Measurements from ENCODE around the gene SNRNP48. TPM values are rescaled to one million over a fixed set of nuclear protein-coding genes. Genes with fewer than 3 reads are reported as not detected.

The SNRNP48 gene
- polyA plus RNA-seq, 2 of the 4 experiments (the other 2 are of a cell fraction): 13.7 to 13.9 TPM

- Histone ChIP-seq H3K9me3 (no peaks in the 10 kb centered on the region), H3K4me3 (no peak overlapping the region), H3K27ac (no peak overlapping the region), H3K4me1 (no peaks in the 10 kb centered on the region), H3K4me2 (no peak overlapping the region)
- FAIRE-seq: no peak
- CTCF ChIA-PET: no interaction called here
- ATAC-seq: no peak
- 87% methylated on average over 3 of the region's 3 CpGs for WGBS (ENCODE audit: missing lambda C conversion rate)
- TF ChIP-seq ATOH8 (CRISPR knock-in tag; IDR thresholded peaks at IDR 0.05; ENCODE audit: low read depth): no peak
- TF ChIP-seq RARB (CRISPR knock-in tag; IDR thresholded peaks at IDR 0.05): no peak
- no peak for TF ChIP-seq NPAS2 (CRISPR knock-in tag; IDR thresholded peaks at IDR 0.05; ENCODE audit: borderline replicate concordance)
- TF ChIP-seq POLR2AphosphoS2 (conservative IDR thresholded peaks at IDR 0.05; ENCODE audit: low read length): no peak
- TF ChIP-seq CBX8 (IDR thresholded peaks at IDR 0.05): no peak
- TF ChIP-seq POLR2A (IDR thresholded peaks at IDR 0.05; ENCODE audit: low read length): no peak
- no peak for TF ChIP-seq BCL3 (IDR thresholded peaks at IDR 0.05)
- TF ChIP-seq HMGXB4 (CRISPR knock-in tag; IDR thresholded peaks at IDR 0.05; ENCODE audit: borderline replicate concordance): no peak
- TF ChIP-seq PHF8 (IDR thresholded peaks at IDR 0.05; ENCODE audit: borderline replicate concordance, low read depth): no peak
- no peak for TF ChIP-seq NFE2L2 (conservative IDR thresholded peaks at IDR 0.05; ENCODE audit: low read length)
- TF ChIP-seq HOXA7 (CRISPR knock-in tag; IDR thresholded peaks at IDR 0.05): no peak
- no peak for TF ChIP-seq ZNF302 (CRISPR knock-in tag; IDR thresholded peaks at IDR 0.05)
- no peak for TF ChIP-seq ZFP36 (IDR thresholded peaks at IDR 0.05; ENCODE audit: borderline replicate concordance, partially characterized antibody)
- no peak for TF ChIP-seq HEYL (CRISPR knock-in tag; IDR thresholded peaks at IDR 0.05)
- no peak for TF ChIP-seq RFX5 (IDR thresholded peaks at IDR 0.05)
- TF ChIP-seq NR3C1 (IDR thresholded peaks at IDR 0.05): no peak
- TF ChIP-seq FOXS1 (CRISPR knock-in tag; IDR thresholded peaks at IDR 0.05): no peak
- DNase-seq (ENCODE audit: low read depth in 1 of 2, low spot score in 1 of 2): no peak
- POLR2A ChIA-PET: no interaction called here
These were observed 63.0 kb downstream of the SNRNP48 start for GRCh38 chr6:7652957-7653356.

GRCh38 chr6:7656355-7656754, 66.4 kb downstream of the SNRNP48 start:
- FAIRE-seq: no peak
- WGBS (ENCODE audit: missing lambda C conversion rate): 44% methylated on average over 1 of the region's 1 CpG
- Histone ChIP-seq H3K4me1 (no peaks in the 10 kb centered on the region), H3K9me3 (no peaks in the 10 kb centered on the region), H3K27ac (no peak overlapping the region), H3K4me2 (no peak overlapping the region), H3K4me3 (no peak overlapping the region)
- CTCF ChIA-PET: interaction anchor here (1.4 kb wide), 1 partner anchor 15 kb away, joined by 3 read pairs; no protein-coding TSS in a partner anchor
- POLR2A ChIA-PET: no interaction called here
- ATAC-seq: no peak
- no peak for DNase-seq (ENCODE audit: low read depth in 1 of 2, low spot score in 1 of 2)
- TF ChIP-seq REST (IDR thresholded peaks at IDR 0.05) (no peak), KDM1A (IDR thresholded peaks at IDR 0.05; ENCODE audit: low read depth) (no peak), ELK1 (IDR thresholded peaks at IDR 0.05; ENCODE audit: low read depth, low read length) (no peak), BCL3 (IDR thresholded peaks at IDR 0.05) (no peak), CEBPB (IDR thresholded peaks at IDR 0.05) (no peak), HMGXB4 (CRISPR knock-in tag; IDR thresholded peaks at IDR 0.05; ENCODE audit: borderline replicate concordance) (no peak), BHLHE40 (IDR thresholded peaks at IDR 0.05; ENCODE audit: low read depth, low read length) (no peak), CTCF (IDR thresholded peaks at IDR 0.05) (no peak), SMC3 (IDR thresholded peaks at IDR 0.05) (no peak), CBX8 (IDR thresholded peaks at IDR 0.05) (no peak)
